Neural progenitor cell (in vitro differentiated cells): ENCODE data around the gene DNAJC24.

Source experiments
- EZH2 ChIP-seq: fragments of 200-600 bp; sonication (generic); IDR thresholded peaks from 2 replicates; pipeline ENCODE4 v1.6.1; 2017; ENCODE audit warnings: antibody characterized with exemption, mild to moderate bottlenecking, moderate library complexity
- EZH2phosphoT487 ChIP-seq: fragments of 200-600 bp; sonication (generic); IDR thresholded peaks from 2 replicates; pipeline ENCODE4 v1.6.1; 2017; ENCODE audit warnings: antibody characterized with exemption
- TF ChIP-seq, protein P1 (sequence below): fragments of 200-600 bp; sonication (generic); IDR thresholded peaks from 2 replicates; pipeline ENCODE4 v1.5.1; 2017; ENCODE audit warnings: antibody characterized with exemption, mild to moderate bottlenecking

DNA sequence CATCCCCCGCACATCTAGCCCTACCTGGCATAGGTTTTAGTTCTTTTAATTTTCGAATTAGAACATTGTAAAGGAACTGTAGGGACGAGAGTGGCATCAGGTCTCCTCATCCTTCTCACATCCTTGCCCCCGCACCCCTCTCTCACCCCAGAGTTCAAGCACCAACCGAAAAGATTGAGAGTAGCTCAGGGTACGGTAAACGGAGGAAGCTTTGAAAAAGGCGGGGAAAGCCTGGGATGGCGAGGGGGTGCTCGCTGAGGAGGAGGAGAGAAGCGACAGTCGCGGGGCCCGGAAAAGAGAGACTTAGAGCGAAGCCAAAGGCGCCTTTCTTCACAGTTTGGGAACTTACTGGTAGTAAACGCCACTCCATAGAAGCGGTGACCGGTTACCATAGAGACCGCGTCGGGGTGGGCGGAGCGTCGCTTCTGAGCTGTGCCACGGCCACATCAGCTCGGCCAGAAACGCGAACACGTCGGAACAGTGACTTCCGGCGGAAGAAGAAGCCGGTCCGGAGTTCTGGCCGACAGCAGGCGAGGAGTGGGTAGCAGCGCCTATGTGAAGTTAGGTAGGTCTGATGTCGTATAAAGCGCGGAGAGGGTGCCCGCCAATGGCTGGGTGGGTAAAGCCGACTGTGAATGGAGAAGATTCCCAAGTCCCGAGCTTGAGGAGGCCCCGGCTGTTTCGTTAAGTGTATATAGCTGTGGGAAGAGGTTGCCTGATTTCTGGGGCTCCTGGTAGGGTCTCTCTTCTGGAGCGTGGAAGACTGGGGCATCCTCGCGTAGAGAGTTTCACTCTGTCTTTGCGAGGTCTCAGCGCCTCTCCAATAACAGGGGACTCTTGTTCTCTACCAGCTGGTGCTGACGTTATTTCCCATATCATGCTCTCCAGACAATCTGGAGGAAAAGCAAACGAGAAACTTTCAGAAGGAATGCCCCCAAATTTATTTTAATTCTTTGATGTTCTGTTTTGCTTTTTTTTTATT lies at the start of gene DNAJC24, which contains the start of gene DCDC1:
- TF ChIP-seq, protein P1, sequence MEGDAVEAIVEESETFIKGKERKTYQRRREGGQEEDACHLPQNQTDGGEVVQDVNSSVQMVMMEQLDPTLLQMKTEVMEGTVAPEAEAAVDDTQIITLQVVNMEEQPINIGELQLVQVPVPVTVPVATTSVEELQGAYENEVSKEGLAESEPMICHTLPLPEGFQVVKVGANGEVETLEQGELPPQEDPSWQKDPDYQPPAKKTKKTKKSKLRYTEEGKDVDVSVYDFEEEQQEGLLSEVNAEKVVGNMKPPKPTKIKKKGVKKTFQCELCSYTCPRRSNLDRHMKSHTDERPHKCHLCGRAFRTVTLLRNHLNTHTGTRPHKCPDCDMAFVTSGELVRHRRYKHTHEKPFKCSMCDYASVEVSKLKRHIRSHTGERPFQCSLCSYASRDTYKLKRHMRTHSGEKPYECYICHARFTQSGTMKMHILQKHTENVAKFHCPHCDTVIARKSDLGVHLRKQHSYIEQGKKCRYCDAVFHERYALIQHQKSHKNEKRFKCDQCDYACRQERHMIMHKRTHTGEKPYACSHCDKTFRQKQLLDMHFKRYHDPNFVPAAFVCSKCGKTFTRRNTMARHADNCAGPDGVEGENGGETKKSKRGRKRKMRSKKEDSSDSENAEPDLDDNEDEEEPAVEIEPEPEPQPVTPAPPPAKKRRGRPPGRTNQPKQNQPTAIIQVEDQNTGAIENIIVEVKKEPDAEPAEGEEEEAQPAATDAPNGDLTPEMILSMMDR, result no peak
- TF ChIP-seq EZH2, result no peak
- no peak for TF ChIP-seq EZH2phosphoT487
